HG02678 (cell line): Measurements from ENCODE around the gene DMD.
"Not testable (repeated sequence)": the region's sequence is repeated elsewhere in the genome, so short reads cannot be mapped to it uniquely, and the experiment has no call there.

Source experiments
- ATAC-seq: cut with Tn5 transposase; IDR thresholded peaks from one replicate; pipeline ENCODE4 v1.9.1; 2021; ENCODE audit warnings: mild to moderate bottlenecking, moderate library complexity; ENCODE audit not compliant: unreplicated experiment

DMD gene

DNA sequence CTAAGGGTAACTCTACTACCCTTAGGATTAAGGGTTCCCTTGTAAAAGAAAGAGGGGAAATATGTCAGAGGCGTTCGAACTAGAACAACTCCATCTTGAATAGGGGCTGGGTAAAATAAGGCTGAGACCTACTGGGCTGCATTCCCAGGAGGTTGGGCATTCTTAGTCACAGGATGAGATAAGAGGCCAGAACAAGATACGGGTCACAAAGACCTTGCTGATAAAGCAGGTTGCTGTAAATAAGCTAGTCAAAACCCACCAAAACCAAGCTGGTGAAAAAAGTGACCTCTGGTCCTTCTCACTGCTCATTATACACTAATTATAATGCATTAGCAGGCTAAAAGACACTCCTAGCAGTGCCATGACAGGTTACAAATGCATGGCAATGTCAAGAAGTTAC lies 922.0 kb downstream of the DMD start:
- no peak for ATAC-seq

DNA sequence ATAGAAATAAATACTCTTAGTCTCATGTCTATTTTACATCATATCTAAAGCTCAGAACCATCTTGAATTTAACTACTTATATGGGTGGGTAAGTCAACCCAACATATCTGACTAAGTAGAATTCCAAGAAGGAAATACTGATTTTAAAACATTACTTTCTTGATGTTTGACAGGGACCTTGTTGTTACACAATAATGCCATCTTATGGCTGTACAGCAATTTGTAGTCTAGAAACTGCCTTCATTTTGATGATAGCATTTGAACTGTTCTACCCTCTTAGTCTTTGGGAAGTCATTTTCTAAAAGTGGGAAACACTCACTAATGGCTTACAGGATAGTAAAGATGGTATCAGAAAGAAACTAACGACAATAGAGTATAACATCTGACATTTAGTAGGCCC lies 929.5 kb downstream of the DMD start:
- no peak for ATAC-seq

DNA sequence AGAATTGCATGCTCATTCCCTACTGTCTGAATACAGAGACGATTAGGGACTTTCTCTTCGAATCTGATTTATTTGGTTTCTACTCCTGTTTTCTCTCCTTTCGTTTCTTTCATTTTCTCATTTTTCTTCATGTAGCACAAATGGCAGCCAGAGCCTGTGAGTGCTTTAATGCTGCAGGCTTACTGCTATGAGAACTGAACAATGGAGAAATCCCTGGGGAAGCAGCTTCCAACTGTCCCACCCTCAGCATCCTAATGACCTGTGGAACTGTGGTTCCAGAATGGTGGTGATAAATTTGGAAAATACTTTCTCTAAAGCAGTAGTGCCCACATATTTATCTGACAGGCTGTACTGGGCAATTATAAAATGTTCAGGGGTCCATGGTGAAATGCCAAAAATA lies 930.4 kb downstream of the DMD start:
- ATAC-seq = no peak

DNA sequence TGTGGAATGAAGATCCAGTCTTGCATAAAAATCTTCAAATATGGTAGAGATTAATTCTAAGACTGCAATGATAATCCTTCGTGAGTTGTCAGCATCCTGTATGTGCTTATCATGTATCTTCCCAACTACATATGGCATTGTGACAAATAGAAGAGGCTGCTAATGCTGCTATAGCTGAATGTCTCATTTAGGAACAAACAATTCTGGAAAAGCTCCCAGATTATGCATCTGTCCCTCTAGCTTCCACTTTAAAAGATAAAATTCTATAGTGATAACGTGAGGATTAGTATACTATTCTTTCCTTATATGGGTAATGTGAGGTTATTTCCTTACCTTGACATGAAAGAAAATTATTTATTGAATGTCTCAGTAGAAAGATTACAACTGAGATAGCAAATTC lies 930.9 kb downstream of the DMD start:
- no peak for ATAC-seq

DNA sequence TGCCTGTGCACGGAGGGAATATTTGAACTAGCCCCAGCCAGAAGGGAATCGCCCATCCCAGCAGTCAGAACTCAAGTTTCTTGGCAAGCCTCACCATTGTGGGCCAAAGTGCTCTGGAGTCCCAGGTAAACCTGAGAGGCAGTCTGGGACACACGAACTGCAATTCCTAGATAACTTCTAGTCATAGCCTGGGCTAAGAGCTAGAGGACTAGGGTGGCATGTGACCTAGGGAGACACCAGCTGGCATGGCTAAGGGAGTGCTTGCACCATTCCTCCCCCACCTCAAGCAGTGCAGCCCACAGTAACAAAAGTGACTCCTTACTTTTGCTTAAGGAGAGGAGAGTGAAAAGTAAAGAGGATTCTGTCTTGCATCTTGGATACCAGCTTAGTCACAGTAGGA lies 935.2 kb downstream of the DMD start:
- ATAC-seq = no peak

DNA sequence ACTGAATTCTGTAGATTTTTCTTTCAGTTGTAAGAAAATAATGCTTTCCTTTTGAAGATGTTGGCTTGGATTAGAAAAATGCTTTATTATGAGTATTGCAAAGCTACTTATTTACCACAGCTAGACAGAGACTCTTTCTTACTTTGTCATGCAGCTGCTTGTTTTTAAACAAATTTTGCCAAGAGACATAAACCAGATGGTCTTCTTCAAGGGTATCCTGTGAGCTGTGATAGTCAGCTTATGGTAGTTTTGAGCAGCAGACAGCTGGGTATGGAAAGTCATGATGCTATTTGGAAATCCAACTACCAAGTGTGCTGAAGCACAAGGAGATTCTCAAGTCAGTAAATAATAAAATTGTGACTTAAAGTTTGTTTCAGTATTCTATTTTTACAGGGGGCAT lies 941.5 kb downstream of the DMD start:
- ATAC-seq = no peak

DNA sequence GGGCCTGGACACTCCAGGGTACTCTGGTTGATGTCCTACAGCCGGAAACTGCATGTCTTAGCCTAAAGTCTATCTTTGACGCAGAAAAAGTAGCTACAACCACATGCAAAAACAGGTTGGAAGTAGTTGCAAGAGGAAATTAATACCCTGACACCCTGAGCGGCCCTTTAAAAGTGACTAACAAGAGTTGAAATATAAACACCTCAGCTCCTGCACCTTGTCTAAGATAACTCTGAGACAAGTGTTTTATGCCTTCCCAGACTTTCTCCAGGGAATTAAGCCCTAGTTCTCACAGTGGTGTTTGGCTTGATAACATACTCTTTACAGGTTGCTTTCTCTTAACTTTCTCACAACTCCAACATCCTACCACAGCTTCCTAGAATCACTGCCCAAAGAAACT lies 943.1 kb downstream of the DMD start:
- ATAC-seq = no peak

DNA sequence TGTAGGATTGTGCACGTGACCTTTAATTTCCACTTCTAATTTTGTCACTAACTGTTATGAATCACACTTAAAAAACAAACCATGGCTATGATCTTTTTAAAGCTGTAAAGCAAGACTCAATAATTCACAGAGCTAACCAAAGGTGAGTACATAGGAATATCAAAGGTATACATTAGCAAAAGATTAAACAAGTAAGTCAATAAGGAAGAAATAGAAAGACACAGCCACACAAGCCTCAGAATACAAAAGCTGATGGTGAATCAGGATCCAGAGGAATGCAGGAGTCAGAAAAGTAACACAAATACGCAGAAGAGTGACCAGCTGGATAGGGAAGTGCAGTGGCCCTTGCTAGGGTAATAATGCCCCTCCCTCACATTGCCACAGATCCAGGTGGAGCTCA lies 943.6 kb downstream of the DMD start:
- ATAC-seq = no peak

DNA sequence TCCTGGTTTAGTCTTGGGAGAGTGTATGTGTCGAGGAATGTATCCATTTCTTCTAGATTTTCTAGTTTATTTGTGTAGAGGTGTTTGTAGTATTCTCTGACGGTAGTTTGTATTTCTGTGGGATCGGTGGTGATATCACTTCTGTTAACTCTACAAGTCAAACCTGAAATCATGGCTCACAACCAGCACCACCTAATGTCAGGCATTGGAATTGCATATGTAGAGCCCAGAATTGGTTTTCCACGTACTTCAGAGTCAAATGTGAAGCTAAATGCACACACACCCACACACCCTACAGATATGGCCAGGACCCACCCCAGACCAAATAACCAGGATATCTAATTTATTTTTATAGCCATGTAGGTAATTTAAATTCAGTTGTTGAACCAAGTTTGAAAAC lies 964.7 kb downstream of the DMD start:
- ATAC-seq = not testable (repeated sequence)

DNA sequence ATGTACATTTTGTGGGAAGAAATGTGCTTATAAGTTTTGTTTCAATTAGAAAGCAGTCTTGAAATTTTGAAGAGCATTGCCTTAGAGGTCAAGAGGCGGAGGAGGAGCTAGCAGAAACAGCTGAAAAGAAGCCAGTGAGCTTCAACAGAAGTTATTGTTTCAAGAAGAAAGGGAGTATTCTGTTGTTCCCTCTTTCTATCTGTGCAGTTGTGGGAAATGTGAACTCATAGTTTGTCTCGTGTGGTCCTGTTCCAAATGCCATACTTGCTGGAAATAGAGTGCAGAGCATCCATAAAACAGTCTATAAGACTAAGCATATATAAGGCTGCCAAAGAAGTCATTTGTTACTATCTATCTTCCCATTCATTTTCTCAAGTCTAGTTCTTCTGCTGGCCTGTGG lies 1015.7 kb downstream of the DMD start:
- ATAC-seq = no peak

DNA sequence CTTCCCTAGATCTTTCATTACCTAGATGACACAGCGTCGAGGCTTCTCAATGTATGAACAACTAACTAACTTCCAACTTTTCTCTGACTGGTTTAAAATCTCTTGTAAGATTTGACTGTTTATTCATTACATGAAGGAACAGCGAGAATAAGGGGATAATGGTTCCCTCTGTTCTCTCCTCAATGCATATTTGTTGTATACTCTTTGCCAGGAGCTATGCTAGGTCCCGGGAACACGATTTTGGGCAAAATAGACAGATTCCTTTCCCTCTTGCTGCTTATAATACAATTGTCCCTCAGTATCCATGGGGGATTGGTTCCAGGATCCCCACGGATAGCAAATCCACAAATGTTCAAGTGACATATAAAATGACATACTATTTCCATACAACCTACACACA lies 1020.0 kb downstream of the DMD start:
- ATAC-seq = no peak

DNA sequence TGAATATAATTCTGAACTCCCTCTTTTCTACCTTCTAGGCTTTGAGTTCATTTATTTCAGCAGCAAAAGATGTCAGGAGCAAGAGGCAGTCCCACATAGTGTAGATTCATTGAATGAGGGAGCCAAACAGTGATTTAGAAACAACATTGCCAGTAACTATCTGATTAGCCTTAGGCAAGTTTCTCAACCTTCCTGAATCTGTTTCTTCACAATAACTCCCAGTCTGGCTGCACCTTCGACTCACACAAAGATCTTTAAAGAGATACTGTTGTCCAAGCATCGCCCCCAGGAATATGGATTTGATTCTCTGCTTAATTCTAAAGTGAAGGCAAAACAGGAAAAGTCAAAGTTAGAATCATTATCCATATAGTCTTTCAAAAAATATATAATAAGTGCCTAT lies 1026.2 kb downstream of the DMD start:
- no peak for ATAC-seq

DNA sequence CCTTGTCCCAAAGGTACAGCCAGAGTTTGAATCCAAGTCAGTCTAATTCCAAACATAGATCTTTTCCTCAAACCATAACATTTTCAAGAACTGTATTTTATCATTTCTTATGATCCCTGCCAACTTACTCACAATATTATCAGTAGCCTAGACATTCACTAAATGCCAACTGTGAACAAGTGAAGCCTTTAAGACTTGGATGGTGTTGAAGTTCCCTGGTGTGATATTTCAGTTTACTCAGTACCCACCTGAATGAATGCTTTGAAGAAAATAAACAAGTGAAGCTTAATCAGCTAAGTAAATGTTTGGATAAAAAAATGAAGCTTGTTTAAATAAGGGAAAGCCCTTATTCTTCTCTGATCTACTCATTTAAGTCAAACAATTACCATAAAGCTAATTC lies 1028.3 kb downstream of the DMD start:
- no peak for ATAC-seq

DNA sequence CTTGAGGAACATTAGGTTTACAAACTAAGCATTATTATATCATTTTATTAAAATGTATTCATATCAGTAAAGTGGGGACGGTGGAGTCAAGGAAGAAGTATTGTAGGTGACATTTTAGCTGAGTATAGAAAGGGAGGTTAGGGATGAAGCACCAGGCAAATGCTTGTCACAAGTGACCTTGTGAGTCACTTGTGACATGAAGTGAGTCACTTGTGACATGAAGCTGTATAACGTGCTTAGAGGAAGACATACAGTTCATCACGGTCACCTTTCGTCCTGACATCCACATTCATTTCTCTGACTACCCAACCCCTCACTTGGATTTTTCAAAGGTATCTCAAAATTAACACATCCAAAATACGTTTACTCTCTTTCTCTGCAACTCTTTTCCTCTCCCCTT lies 1034.8 kb downstream of the DMD start:
- no peak for ATAC-seq

DNA sequence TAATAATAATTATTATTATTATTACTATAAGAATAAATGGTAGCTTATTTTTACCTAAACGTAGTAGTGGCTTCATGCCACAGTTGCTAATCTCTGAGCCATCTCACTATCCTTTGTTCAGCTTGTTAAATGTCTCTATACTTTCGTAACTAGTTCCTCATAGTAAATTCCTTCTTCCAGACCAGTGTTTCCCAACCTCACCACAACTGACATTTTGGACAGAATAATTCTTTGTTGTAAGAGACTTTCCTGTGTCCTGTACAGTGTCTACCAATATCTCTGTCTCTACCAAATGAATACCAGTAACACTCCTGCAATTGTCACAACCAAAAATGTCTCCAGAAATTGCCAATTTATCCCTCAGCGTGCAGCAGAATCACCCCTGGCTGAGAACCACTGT lies 1040.9 kb downstream of the DMD start:
- no peak for ATAC-seq

DNA sequence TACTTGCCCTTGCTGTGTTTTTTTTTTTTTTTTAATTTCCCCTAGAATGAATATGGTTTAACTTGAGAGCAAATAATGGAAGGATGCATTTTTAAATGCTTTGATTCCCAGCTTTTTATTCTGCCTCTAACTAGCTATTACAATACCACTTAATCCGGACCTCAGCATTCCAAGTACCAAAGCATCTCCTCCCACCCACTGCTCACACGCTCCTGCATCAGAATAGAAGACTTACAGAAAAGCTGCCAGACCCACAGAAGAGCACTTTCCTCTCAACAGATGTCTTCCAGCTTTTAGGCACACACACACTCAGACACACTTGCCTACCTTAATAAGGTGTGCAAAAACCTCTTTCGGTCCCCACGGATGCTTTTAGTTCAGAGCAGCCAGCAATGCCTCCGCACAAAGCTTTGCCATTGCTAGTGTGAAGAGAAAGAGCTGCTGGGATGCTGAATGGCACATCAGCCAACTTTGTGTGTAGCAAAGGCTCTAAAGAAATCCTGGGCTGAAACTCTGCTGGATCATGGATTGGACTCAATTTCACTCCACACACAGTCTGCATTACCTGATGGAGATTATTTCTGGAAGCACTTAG lies 1056.2 kb downstream of the DMD start:
- no peak for ATAC-seq

DNA sequence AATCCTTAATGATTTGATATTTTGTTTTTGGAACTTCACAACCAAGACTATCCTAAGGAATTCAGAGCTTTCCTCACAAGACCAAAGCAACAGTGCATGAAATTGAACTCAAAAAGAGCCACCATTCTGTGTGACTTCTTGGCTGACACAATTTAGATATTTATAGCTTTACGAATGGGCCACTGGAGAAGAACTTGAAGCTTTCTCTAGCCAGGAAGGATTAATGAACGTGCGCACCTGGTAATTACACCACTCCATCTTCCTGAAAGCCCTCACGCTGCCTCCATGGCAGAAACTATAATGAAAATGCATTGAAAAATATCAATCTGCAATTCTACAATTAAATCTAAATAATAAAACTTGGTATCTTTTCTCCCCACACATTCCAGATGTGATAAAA lies 1057.8 kb downstream of the DMD start:
- ATAC-seq = no peak

DNA sequence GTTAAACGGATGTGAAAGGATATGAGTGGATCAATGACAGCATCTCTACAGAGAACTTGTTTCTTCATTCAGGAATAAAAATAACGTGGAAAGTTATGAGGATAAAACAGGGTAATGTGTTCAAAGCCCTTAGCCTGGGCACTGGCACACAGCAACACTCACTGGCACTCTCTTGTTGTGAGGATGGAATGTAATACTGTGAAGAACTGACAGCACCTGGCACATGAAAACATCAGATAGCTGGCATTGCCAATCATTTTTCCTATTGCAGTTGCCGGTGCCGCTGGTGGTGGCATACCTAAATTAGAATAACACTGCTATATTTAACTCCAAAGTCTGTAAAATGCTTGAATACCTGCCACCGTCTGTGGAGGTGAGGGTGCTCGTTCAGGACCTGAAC lies 1061.2 kb downstream of the DMD start:
- no peak for ATAC-seq

DNA sequence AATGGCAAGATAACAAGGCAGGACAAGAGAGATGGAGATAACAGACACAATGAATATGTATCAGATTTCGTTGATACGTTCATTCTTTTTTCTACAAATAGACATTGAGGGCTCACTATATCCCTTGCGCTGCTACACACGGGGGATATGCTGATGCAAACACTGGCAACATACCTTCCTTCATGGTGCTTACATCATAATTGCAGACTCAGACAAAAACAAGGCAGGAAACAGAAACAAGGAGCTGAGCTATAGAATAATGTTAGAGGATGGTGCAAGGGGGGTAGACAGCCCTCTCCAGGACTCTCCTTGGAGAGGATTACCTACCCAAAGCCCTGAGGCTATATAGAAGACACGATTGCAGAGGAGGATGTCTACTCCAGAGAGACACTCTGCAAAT lies 1069.5 kb downstream of the DMD start:
- ATAC-seq = no peak

DNA sequence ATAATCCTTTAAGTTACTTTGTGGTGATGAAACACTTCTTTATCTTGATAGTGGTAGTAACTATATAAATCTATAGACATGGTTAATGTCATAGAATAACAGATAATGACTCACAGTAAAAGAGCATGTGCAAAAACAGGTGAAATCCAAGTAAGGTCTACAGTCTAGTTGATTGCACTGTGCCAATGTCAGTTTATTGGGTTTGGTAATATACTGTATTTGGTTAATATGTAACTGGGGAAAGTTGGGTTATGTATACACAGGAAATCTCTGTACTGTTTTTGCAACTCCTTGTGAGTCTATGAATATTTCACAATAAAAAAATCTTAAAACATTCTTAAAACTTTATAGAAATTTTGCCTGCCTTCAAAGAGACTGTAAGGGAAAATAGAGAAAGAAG lies 1071.9 kb downstream of the DMD start:
- ATAC-seq = no peak

DNA sequence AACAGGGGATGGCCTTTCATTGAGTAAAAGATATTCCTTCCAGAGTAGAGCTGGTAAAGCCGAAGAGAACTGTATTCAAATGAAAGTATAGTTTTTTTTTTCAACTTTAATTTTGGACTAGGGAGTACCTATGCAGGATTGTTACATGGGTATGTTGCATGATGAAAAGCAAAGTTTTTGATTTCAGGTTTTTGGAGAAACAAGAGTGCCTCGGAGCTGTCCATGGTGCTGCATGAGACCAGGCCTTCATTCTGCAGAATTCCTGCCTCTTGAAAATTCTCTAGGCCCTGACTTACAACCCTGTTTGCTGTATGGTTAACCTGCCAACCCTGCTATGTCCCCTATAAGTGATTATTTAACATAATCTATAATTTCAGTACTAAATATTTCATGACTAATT lies 1073.8 kb downstream of the DMD start:
- no peak for ATAC-seq

DNA sequence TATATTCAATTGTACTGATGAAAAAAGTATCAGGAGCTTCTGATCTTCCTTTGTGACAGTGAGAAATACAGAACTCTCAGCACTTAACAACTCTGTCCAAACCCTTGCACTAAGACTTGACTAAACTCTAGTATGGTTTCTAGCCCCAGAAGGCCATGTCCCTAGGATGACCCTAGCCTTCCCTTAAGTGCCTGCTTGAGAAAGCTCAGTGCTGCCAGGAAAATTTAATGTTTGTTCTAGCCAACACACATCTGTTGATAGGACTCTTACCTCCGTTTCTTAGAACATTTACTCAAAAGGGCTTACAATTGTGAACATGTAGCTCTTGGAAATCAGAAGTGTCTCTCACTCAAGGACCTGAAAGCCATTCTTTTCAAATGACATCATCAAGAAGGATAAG lies 1084.4 kb downstream of the DMD start:
- no peak for ATAC-seq

DNA sequence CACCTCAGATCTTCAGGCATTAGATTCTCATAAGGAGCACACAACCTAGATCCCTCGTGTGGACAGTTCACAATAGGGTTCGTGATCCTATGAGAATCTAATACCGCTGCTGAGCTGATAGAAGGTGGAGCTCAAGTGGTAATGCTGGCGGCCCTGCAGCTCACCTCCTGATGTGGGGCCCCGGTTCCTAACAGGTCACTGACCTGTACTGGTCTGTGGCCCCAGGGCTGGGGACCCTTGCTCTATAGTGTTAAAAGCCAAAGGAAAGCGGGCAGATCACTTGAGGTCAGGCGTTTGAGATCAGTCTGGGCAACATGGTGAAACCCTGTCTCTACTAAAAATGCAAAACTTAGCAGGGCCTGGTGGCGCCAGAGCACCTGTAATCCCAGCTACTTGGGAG lies 1092.5 kb downstream of the DMD start:
- ATAC-seq = no peak

DNA sequence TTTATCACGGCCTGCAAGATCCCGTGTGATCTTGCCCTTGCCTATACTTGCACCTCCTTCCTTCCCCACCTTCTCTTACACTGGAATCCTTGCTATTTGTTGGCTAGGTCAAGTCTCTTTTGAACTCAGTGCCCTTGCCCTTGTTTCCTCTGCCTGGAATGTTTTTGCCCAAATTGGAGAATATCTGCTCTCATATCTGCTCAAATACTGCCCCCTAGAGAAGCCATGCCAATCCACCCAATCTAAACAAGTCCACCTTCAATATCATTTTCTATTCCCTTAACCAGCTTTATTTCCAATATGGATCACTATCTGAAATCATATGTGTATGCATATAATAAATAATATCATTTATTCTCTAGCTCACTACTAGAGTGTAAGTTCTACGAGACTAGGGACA lies 1095.3 kb downstream of the DMD start:
- ATAC-seq = no peak
